KBM-7 (cell line): ENCODE measurements around the gene KCNB1.

ENCODE experiments used
- DNase-seq: peaks from one replicate; pipeline ENCODE4 v3.0.0-alpha.2; 2015
- in situ Hi-C: fragments of 300-500 bp; cut with MboI; formaldehyde crosslinking; loops from 2 replicates; pipeline ENCODE4 v1.14.3; 2020; ENCODE audit warnings: low sequenced_read_pairs, low pct_unique_long_range_greater_than_20kb, mixed read lengths

KCNB1 gene

DNA sequence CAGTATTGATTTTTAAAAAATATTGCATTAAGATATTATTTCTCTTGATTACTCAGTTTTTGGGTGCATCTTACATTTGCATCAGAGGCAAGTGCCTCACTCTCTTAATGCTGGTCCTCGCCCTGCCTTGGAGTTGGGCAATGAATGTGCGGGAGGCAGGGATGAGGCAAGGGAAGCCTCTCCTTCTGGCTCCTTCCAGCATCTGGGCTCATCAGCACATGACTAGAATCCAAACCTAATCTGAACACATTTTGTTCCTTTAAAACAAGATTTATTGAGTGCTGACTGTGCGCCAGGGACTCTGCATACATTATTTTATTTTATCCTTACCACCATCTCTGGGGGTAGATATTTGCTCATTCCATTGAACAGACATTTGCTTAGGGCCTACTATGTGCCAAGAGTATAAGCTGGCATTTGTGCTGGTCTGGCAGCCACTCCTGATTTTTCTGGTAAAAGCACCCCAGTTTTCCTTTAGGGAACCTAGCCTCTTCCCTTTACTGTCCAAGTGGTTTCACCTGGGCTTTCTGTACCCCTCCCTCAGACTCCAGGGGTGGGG lies 132.7 kb downstream of the KCNB1 start:
- DNase-seq: no peak
- in situ Hi-C loops: loop anchor here (25.0 kb wide), 2 partner anchors 163 to 538 kb away; no protein-coding TSS in a partner anchor

DNA sequence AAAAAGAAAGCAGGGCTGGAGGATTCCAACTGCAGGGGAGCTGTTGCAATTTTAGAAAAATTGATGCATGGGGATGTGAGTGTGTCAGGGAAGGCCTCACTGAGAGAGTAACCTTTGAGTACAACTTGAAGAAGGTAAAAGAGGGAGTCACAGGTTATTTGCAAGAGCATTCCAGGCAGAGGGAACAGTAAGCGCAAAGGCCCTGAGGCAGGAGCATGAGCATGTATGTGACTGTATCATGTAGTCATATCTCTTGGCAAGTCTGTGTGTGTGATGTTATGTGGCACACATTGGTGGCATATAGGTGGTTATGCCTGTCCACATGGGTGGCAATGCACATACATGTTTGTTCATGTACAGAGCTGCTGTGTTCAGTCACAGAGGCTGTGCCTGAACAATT lies 133.4 kb downstream of the KCNB1 start:
- DNase-seq: no peak
- in situ Hi-C loops: loop anchor here (25.0 kb wide), 2 partner anchors 163 to 538 kb away; no protein-coding TSS in a partner anchor

DNA sequence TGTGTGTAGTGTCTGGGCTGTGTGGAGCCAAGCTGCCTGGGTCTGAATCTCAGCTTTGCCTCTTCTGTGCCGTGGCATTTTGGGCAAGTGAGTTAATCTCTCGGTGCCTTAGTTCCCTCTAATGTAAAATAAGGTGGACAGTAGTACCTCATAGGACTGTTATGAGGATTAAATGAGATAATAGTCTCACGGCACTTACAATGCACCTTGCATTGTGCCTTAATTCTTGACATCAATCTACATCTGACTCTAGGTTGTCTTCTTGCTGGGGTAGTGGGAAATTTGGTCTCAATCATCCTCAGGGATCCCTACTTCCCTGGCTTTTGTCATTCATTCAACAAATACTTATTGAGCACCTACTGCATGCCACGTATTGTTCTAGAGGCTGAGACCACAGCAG lies 133.9 kb downstream of the KCNB1 start:
- in situ Hi-C loops: loop anchor here (25.0 kb wide), 2 partner anchors 164 to 539 kb away; no protein-coding TSS in a partner anchor
- no peak for DNase-seq

DNA sequence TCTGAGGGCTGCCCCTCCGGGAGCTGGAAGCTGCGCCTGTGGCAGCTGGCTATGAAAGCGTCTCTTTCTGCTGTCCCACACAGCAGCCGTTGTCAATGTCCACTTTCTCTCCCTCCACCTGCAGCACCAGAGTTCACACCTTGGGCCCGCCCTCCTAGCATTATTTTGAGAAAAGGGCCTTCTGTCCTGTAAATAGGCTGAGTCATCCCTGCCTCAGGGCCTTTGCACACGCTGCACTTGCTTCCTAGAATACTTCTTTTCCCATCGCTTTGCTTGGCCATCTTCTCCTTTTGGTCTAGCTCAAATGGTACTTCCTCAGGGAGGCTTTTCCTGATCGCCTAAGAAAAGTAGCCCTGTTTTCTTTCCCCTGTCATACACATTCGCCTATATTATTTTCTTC lies 135.3 kb downstream of the KCNB1 start:
- no peak for DNase-seq
- in situ Hi-C loops: loop anchor here (25.0 kb wide), 2 partner anchors 165 to 540 kb away; no protein-coding TSS in a partner anchor

DNA sequence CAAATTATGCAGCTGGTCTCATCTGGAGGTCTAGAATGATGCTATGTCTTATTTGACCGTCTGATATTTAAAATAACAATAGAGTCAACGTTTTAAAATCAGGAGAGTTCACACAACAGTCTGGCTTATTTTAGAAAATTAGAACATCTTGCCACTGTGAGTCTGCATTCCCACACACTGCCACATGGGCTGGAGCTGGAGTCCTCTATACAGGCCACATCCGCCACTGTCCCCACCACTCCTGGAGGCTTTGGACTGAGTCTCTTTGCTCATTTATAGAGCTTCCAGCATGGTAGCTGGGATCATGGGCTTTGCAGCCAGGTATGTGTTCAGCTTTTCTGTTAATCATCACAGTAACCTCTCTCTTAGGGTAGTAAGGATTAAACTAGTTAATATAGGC lies 135.8 kb downstream of the KCNB1 start:
- in situ Hi-C loops: loop anchor here (25.0 kb wide), 2 partner anchors 166 to 541 kb away; no protein-coding TSS in a partner anchor
- DNase-seq: no peak

DNA sequence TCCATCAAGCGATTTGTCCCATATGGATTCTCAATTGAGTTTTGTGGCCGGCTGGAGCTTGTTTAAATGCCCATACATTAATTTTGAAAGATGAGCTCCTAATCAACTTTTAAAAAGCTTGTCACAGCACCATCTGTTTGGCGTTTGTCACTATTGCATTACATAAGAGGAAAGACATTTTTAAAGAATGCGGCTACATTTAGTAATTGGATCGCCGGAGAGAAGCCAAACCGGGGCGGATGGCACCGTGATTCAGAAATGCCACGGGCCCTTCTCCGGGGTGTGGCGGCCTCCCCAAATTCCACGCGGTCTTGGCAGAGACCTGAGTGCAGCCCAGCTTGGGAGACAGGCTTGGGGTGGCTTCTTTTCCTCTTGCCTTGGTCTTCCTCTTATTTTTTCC lies 136.9 kb downstream of the KCNB1 start:
- no peak for DNase-seq
- in situ Hi-C loops: loop anchor here (25.0 kb wide), 2 partner anchors 167 to 542 kb away; no protein-coding TSS in a partner anchor

DNA sequence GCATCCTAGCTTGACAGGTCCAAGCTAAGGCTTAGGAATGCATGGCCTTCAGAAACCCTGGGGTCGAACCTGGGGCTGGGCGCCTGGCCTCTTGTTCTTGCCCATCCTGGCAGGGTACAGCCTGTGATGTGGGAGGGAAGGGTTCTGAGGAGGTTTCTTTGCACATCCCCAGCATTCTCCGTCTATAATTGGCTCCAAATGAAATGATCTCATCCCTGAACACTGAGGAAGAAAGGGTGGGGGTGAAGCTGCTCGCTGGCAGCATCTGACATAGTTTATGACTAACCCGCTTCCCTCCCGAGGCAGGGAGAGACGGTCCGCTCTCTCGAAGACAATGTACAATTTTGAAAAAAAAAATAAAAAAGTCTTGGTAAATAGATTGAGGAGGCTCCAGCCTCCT lies 137.5 kb downstream of the KCNB1 start:
- in situ Hi-C loops: loop anchor here (25.0 kb wide), 2 partner anchors 167 to 542 kb away; no protein-coding TSS in a partner anchor
- no peak for DNase-seq

DNA sequence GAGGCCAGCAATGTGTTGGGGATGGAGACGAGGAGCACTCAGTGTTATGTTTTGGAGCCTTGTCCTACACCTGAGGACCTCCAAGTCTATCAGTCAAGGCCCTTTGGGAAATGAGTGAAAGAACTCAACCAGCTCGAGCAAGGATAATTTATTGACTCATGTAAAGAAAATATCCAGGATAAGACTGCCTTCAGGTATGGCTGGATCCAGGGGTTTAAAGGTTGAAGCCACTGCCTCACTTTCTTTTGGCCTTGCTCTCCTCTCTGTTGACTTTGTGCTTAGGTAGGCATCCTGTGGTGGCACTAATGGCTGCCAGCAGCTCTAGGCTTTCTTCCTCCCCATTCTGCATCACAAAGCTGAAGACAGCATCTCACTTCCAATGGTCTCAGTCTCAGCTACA lies 138.3 kb downstream of the KCNB1 start:
- in situ Hi-C loops: loop anchor here (25.0 kb wide), 2 partner anchors 168 to 543 kb away; no protein-coding TSS in a partner anchor
- DNase-seq: no peak

DNA sequence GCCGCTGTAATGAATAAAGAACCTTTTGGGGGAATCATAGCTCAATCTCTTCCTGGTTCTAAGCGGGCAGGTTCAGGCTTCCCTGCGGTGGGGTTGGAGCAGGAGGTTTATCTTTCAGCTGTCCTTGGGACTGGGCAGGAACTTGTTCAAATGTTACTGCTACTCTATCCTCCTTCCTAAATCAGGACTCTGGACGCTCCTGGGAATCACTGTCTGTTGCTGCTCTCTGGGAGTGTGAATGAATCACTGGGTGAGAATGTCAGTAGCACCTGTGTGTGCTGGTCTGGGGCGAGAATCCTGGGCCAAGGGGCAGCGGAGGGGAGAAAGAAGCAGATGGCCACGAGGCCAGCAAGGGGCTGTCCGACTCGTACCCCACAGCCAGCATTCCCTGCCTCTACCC lies 139.2 kb downstream of the KCNB1 start:
- DNase-seq: no peak
- in situ Hi-C loops: loop anchor here (25.0 kb wide), 2 partner anchors 169 to 544 kb away; no protein-coding TSS in a partner anchor

DNA sequence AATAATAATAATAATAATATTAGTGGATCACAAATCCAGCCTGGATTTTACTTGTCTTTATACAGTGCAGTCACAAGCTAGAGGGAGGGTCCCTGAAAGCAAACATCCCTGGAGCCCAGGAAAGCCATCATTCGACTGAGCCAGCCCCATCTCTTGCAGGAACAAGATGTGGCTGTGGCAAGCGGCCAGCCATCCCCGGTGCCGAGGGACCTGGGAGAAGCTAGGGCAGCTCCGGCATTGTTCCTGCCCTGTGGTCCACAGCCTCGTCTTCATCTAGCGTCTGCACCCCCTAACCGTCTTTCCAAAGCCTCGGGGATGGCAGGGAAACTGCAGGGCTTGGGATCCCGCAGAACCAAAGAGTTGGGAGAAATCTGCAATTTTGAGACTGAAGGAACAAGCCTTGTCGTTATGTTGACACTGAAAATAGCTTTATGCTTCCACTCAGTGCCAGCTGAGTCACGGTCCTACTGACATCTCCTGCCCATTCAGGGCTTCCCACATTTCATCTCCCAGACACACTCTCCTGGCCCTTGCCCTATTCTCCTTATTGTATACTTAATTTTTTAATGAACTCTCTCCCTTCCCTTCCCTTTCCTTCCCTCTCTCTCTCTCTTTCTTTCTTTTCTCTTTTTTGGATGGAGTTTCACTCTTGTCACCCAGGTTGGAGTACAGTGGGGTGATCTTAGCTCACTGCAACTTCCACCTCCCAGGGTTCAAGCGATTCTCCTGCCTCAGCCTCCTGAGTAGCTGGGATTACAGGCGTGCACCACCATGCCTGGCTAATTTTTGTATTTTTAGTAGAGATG lies 142.1 kb downstream of the KCNB1 start:
- DNase-seq: no peak
- in situ Hi-C loops: loop anchor here (25.0 kb wide), 2 partner anchors 172 to 547 kb away; no protein-coding TSS in a partner anchor

DNA sequence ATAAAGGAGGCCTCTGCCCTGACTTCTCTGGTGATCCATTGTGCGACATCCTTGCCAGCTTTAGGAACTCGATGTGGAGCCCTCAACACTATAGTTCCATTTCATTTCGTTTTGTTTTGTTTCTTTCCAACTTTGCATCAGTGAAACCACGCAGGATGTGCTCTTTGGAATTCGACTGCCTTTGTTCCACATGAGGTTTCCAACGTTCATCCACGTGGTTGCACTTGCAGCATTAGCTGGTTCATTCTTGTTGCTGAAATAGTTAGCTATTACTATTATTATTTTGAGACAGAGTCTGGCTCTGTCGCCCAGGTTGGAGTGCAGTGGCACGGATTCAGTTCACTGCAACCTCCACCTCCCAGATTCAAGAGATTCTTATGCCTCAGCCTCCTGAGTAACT lies 143.3 kb downstream of the KCNB1 start:
- in situ Hi-C loops: loop anchor here (25.0 kb wide), 2 partner anchors 173 to 548 kb away; no protein-coding TSS in a partner anchor
- DNase-seq: no peak

DNA sequence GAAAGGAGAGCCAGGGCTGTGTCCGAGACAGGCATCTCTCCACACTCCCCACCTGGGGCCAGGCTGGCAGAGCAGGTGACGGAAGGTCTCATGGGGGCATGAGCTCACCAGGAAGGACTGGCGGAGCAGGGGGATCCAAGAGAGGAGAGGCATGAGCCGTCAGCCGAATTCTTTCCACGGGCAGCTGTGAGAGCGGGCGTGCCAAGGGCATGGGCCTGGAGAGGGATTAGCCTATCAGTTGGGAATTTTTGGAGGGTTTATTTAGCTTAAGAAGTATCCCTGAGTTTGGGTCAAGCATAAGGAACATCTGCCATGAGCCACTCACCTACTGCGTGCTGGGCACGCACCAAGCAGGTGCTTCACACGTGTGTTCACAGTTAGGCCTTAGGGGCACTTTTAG lies 144.4 kb downstream of the KCNB1 start:
- in situ Hi-C loops: loop anchor here (25.0 kb wide), 2 partner anchors 174 to 549 kb away; no protein-coding TSS in a partner anchor
- no peak for DNase-seq

DNA sequence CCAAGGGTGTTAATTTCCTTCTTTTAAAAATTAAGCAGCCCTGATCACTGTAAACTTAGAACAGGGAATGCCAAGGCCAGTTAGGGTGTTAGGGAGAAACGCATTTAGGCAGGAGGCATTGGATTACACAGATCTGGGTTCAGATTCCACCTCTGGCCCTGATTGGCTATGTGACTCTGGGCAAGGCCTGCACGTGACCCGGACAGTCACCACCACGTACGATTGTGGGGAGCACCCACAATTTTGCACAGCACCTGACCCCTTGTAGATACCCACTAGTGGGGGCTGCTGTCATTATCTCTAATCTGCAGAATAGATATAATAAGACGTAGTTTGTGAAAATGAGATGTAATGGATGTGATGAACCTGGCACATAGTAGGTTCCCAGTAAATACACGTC lies 145.1 kb downstream of the KCNB1 start:
- in situ Hi-C loops: loop anchor here (25.0 kb wide), 2 partner anchors 175 to 550 kb away; no protein-coding TSS in a partner anchor
- DNase-seq: no peak

DNA sequence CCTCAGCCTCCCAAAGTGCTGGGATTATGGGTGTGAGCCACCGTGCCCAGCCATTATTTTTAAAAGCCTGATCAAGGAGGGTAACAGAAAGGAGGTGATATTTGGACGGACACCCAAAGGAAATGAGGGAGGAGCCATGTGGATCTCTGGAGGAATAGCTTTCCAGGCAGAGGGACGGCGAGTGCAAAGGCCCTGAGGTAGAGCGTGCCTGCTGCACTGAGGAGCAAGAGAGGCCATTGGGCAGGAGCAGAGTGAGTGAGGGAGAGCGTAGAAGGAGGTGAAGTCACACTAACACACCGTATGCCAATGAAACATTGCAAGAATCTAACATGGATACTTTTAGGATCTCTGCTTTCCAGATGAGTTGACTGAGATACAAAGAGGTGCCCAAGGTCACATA lies 145.7 kb downstream of the KCNB1 start:
- DNase-seq: no peak
- in situ Hi-C loops: loop anchor here (25.0 kb wide), 2 partner anchors 176 to 551 kb away; no protein-coding TSS in a partner anchor

DNA sequence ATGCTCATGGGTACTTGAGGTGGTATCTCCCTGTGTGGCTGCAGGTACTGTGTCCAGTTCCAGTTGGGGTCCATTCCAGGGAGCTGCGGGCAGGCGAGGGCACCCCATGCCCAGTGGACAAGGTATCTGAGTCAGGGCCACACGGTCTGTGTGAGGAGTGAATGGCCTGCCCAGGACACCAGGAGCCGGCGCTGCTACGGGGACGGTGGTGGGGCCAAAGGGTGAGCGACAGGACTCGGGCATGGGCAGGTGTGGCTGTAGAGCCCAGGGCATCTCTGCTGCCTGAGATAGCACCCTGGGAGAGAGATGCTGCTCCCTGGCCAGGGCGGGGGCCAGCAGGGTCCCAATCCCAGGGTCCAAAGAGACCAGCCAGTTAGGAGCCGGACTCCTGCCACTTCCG lies 147.0 kb downstream of the KCNB1 start:
- in situ Hi-C loops: loop anchor here (25.0 kb wide), 2 partner anchors 177 to 552 kb away; no protein-coding TSS in a partner anchor
- no peak for DNase-seq

DNA sequence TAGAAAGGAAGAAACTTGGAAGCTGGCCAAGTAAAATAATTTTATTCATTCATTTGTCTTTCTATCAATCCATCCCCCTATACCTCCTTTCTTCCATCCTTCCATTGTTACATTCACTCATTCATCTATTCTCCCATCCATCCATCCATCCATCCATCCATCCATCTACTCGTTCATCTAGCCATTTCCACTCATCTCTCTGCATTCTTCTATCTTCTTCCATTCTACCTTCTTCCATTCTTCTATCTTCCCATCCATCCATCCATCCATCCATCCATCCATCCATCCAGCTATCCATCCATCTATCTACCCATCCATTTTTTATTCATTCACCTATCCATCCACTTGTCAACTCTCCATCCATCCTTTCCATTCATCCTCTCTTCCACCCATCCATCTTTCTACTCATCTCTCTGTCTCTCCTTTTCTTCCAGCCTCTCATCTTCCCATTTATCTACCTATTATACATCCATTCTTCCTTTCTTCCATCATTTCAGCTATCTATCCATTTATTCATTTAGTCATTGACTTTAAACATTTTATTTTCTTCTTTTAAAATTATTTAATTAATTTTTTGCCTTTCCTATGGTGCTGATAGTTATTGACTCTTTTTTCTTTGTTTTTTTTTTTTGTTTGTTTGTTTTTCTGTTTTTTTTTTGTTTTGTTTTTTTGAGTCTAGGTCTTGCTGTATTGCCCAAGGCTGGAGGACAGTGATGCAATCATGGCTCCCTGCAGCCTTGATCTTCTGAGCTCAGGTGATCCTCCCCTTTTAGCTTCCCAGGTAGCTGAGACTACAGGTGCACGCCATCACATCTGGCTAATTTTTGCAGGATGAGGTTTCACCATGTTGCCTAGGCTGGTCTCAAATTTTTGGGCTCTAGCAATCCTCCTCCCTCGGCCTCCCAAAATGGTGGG lies 151.5 kb downstream of the KCNB1 start:
- in situ Hi-C loops: loop anchor here (25.0 kb wide), 2 partner anchors 181 to 556 kb away; no protein-coding TSS in a partner anchor
- no peak for DNase-seq

DNA sequence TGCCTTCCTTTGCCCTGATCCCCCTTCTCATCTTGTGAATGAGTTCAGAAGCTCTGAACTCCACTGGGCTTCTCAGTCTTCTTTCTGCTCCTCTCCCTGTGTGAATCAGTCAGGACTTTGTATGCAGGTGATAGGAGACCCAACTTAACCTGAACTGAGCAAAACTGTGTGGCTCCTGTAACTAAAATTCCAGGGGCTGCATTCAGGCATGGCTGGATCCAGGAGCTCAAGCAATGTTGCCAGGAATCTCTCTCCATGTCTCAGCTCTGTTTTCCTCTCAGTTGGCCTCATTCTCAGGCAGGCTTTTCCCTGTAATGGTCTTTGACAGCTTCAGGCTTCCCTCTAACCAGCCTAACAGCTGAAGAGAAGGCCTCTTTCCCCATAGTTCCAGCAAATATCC lies 153.7 kb downstream of the KCNB1 start:
- DNase-seq: no peak
- in situ Hi-C loops: loop anchor here (25.0 kb wide), 2 partner anchors 184 to 559 kb away; no protein-coding TSS in a partner anchor

DNA sequence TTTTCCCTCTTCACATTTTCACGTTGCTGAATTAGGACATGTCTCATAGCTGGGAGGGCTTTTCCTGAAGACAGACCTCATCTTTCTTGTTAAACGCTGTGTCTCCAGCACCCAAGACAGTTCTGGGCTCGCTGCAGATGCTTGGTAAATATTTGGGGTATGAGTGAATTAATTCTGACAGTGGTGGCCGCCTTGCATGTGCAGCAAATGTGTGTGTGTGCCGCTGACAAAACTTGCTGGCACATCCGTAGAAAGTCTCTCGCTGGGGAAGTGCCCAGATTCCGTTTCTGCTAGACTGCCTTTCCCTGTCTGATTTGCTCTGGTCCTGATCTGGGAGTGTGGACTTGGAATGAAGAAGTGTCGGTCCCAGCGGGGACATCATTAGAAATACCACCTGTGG lies 156.4 kb downstream of the KCNB1 start:
- DNase-seq: no peak
- in situ Hi-C loops: loop anchor here (25.0 kb wide), 2 partner anchors 186 to 561 kb away; no protein-coding TSS in a partner anchor

DNA sequence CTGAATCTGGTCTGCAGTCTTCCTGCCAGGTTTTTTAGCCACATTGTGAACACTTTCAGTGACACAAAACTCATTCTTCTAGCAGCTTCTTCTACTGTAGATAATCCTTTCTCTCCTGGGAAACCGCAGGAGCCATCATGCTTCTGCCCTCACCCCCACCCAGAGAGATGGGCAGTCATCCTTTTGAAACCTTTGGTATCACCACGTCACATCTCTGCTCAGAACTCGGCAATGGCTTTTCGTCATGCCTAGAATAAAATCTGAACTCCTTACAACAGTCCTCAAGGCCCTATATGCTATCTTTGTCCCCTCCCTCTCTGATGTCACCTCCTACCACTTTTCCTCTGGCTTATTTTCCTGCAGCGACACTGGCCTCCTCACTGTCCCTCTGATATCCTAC lies 158.2 kb downstream of the KCNB1 start:
- DNase-seq: no peak
- in situ Hi-C loops: no loop called here
